Vagina (tissue), 2 donors: ENCODE measurements around the gene SCYL1.

Experiments
- CTCF ChIP-seq, 3 experiments: fragments of 450-650 bp in 2 of 3; fragments of 200-600 bp in 1 of 3; sonication (generic) in 1 of 3; IDR thresholded peaks; one replicate each; pipeline ENCODE4 v1.5.1; 2017 to 2019; ENCODE audit warnings: antibody characterized with exemption in 3 of 3, mild to moderate bottlenecking in 2 of 3, moderate library complexity in 2 of 3
- POLR2A ChIP-seq, 2 donors: fragments of 450-650 bp; IDR thresholded peaks; one replicate each; pipeline ENCODE4 v1.6.1; 2017; ENCODE audit warnings: antibody characterized with exemption in 2 of 2, mild to moderate bottlenecking in 2 of 2, moderate library complexity in 2 of 2

- TF ChIP-seq CTCF (IDR thresholded peaks at IDR 0.05) (no peak), POLR2A (IDR thresholded peaks at IDR 0.05) (no peak)
Observed at GRCh38 chr11:65555693-65556231, 30.9 kb downstream of the SCYL1 start.
